Karpas-422 (cell line): ENCODE data around the gene XRCC4. TPM values are rescaled to one million over a fixed set of nuclear protein-coding genes. Genes with fewer than 3 reads are reported as not detected.

Experiments
- DNase-seq: peaks from one replicate; pipeline ENCODE4 v3.0.0-alpha.2; 2015
- H2AFZ ChIP-seq: fragments of 200-600 bp; sonication (generic); 2 replicates; pipeline ENCODE4 v1.6.1; 2014; ENCODE audit warnings: antibody characterized with exemption, low read length, mixed read lengths
- H3K27ac ChIP-seq: fragments of 200-600 bp; sonication (generic); 2 replicates; pipeline ENCODE4 v1.5.1; 2014; ENCODE audit warnings: mild to moderate bottlenecking, low read length, moderate library complexity
- H3K27me3 ChIP-seq: fragments of 200-600 bp; sonication (generic); 2 replicates; pipeline ENCODE4 v1.6.1; 2014; ENCODE audit warnings: low read length, mixed read lengths
- H3K36me3 ChIP-seq: fragments of 200-600 bp; sonication (generic); 2 replicates; pipeline ENCODE4 v1.6.1; 2014; ENCODE audit warnings: low read length, mixed read lengths; ENCODE audit not compliant: insufficient read depth
- H3K4me1 ChIP-seq: fragments of 200-600 bp; sonication (generic); 2 replicates; pipeline ENCODE4 v1.6.1; 2014; ENCODE audit warnings: mild to moderate bottlenecking, low read length, mixed read lengths
- H3K4me2 ChIP-seq: fragments of 200-600 bp; sonication (generic); 2 replicates; pipeline ENCODE4 v1.6.1; 2014; ENCODE audit warnings: low read length, low read depth, mild to moderate bottlenecking; ENCODE audit not compliant: poor library complexity, severe bottlenecking
- H3K4me3 ChIP-seq: fragments of 200-600 bp; sonication (generic); 2 replicates; pipeline ENCODE4 v1.5.1; 2014; ENCODE audit warnings: mild to moderate bottlenecking, antibody characterized with exemption, low read length, mixed read lengths
- H3K79me2 ChIP-seq: fragments of 200-600 bp; sonication (generic); 2 replicates; pipeline ENCODE4 v1.6.1; 2014; ENCODE audit warnings: mild to moderate bottlenecking, low read length, mixed read lengths
- H3K9ac ChIP-seq: fragments of 200-600 bp; sonication (generic); 2 replicates; pipeline ENCODE4 v1.6.0; 2014; ENCODE audit warnings: low read length
- H3K9me2 ChIP-seq: fragments of 200-600 bp; sonication (generic), shearing (Covaris generic); replicated peaks from 2 replicates; pipeline ENCODE4 v1.6.0; 2014; ENCODE audit warnings: mild to moderate bottlenecking, low read length, moderate library complexity; ENCODE audit not compliant: insufficient read depth
- H3K9me3 ChIP-seq: fragments of 300-700, 200-600 bp; sonication (generic); 2 replicates; pipeline ENCODE4 v1.6.1; 2014; ENCODE audit warnings: low read length, mixed read lengths
- H4K20me1 ChIP-seq: fragments of 200-600 bp; sonication (generic); 2 replicates; pipeline ENCODE4 v1.6.1; 2014; ENCODE audit warnings: mild to moderate bottlenecking, antibody characterized with exemption, low read length, low read depth; ENCODE audit not compliant: insufficient read depth
- total RNA-seq: library from RNA; depleted of rRNA; stranded (reverse); fragments of >200 nt; shearing (Covaris generic); gene quantifications from 2 replicates; pipeline ENCODE4 v1.2.3, GENCODE V29; 2014; ENCODE audit warnings: low replicate concordance

The XRCC4 gene
- total RNA-seq, 1 experiment from 2014 or later = 22.2 TPM

- H3K4me2 ChIP-seq = no peak overlapping the region
- no peaks in the 10 kb centered on the region for H3K79me2 ChIP-seq
- no peak overlapping the region for H3K4me3 ChIP-seq
- no peak overlapping the region for H3K27ac ChIP-seq
- H3K27me3 ChIP-seq = no peaks in the 10 kb centered on the region
- no peaks in the 10 kb centered on the region for H3K9me3 ChIP-seq
- DNase-seq = no peak
- no peak overlapping the region for H2AFZ ChIP-seq
- H3K9ac ChIP-seq = no peak overlapping the region
- H4K20me1 ChIP-seq = no peaks in the 10 kb centered on the region
- H3K4me1 ChIP-seq = peaks cover 10% of the 10 kb centered on the region
- no peaks in the 10 kb centered on the region for H3K9me2 ChIP-seq
- H3K36me3 ChIP-seq = no peaks in the 10 kb centered on the region
These were observed 100.5 kb downstream of the XRCC4 start for GRCh38 chr5:83177803-83178202.

- Histone ChIP-seq H3K9me2 (no peaks in the 10 kb centered on the region), H3K9me3 (no peaks in the 10 kb centered on the region), H3K4me1 (peaks cover 10% of the 10 kb centered on the region), H3K36me3 (no peaks in the 10 kb centered on the region), H3K9ac (no peak overlapping the region), H4K20me1 (no peaks in the 10 kb centered on the region), H3K27ac (no peak overlapping the region), H3K79me2 (no peaks in the 10 kb centered on the region), H3K4me2 (no peak overlapping the region), H3K4me3 (no peak overlapping the region), H2AFZ (no peak overlapping the region), H3K27me3 (no peaks in the 10 kb centered on the region)
- no peak for DNase-seq
These were observed 102.6 kb downstream of the XRCC4 start for GRCh38 chr5:83179966-83180365.

GRCh38 chr5:83184534-83184933, 107.2 kb downstream of the XRCC4 start:
- Histone ChIP-seq H3K9me3 (no peaks in the 10 kb centered on the region), H3K79me2 (no peaks in the 10 kb centered on the region), H3K9ac (no peak overlapping the region), H2AFZ (no peak overlapping the region), H3K36me3 (no peaks in the 10 kb centered on the region), H3K27me3 (no peaks in the 10 kb centered on the region), H4K20me1 (no peaks in the 10 kb centered on the region), H3K4me2 (no peak overlapping the region), H3K4me1 (no peaks in the 10 kb centered on the region), H3K9me2 (no peaks in the 10 kb centered on the region), H3K4me3 (no peak overlapping the region), H3K27ac (no peak overlapping the region)
- no peak for DNase-seq

GRCh38 chr5:83192947-83193346, 115.6 kb downstream of the XRCC4 start:
- Histone ChIP-seq H3K4me2 (no peak overlapping the region), H4K20me1 (no peaks in the 10 kb centered on the region), H3K79me2 (no peaks in the 10 kb centered on the region), H3K36me3 (no peaks in the 10 kb centered on the region), H3K27ac (no peak overlapping the region), H3K27me3 (no peaks in the 10 kb centered on the region), H3K9me2 (no peaks in the 10 kb centered on the region), H3K4me3 (no peak overlapping the region), H3K9ac (no peak overlapping the region), H2AFZ (no peak overlapping the region), H3K4me1 (no peaks in the 10 kb centered on the region), H3K9me3 (no peaks in the 10 kb centered on the region)
- DNase-seq = no peak

GRCh38 chr5:83197326-83197967, 120.1 kb downstream of the XRCC4 start:
- no peak overlapping the region for H2AFZ ChIP-seq
- no peak overlapping the region for H3K4me3 ChIP-seq
- H3K4me2 ChIP-seq = no peak overlapping the region
- DNase-seq = no peak
- no peak overlapping the region for H3K9ac ChIP-seq
- H3K4me1 ChIP-seq = no peaks in the 10 kb centered on the region
- no peaks in the 10 kb centered on the region for H3K27me3 ChIP-seq
- no peaks in the 10 kb centered on the region for H4K20me1 ChIP-seq
- no peaks in the 10 kb centered on the region for H3K9me2 ChIP-seq
- no peaks in the 10 kb centered on the region for H3K36me3 ChIP-seq
- 0 out of 2 replicates have a peak, but pooled peaks cover 3% of the 10 kb centered on the region for H3K79me2 ChIP-seq
- no peak overlapping the region for H3K27ac ChIP-seq
- no peaks in the 10 kb centered on the region for H3K9me3 ChIP-seq

- Histone ChIP-seq H3K4me2 (no peak overlapping the region), H4K20me1 (no peaks in the 10 kb centered on the region)
These were observed 121.8 kb downstream of the XRCC4 start for GRCh38 chr5:83199126-83199525.

GRCh38 chr5:83204651-83205050, 127.3 kb downstream of the XRCC4 start:
- H3K4me1 ChIP-seq = no peaks in the 10 kb centered on the region
- H3K9me2 ChIP-seq = no peaks in the 10 kb centered on the region
- peaks cover 3% of the 10 kb centered on the region; the same call in 1 of the 2 replicates for H3K36me3 ChIP-seq
- no peak overlapping the region for H2AFZ ChIP-seq
- H3K4me2 ChIP-seq = no peak overlapping the region
- no peak for DNase-seq
- 0 out of 2 replicates have a peak, but pooled peaks cover 3% of the 10 kb centered on the region for H3K79me2 ChIP-seq
- no peaks in the 10 kb centered on the region for H3K9me3 ChIP-seq
- no peaks in the 10 kb centered on the region for H4K20me1 ChIP-seq
- no peak overlapping the region for H3K27ac ChIP-seq
- no peak overlapping the region for H3K4me3 ChIP-seq
- H3K9ac ChIP-seq = no peak overlapping the region
- no peaks in the 10 kb centered on the region for H3K27me3 ChIP-seq

More at GRCh38 chr5:83199126-83199525, 121.8 kb downstream of the XRCC4 start:
- H3K36me3 ChIP-seq = no peaks in the 10 kb centered on the region
- no peaks in the 10 kb centered on the region for H3K4me1 ChIP-seq
- no peak overlapping the region for H3K4me3 ChIP-seq
- no peak overlapping the region for H3K27ac ChIP-seq
- H3K9me2 ChIP-seq = no peaks in the 10 kb centered on the region
- no peaks in the 10 kb centered on the region for H3K9me3 ChIP-seq
- no peak for DNase-seq
- 0 out of 2 replicates have a peak, but pooled peaks cover 3% of the 10 kb centered on the region for H3K79me2 ChIP-seq
- no peak overlapping the region for H3K9ac ChIP-seq
- H3K27me3 ChIP-seq = no peaks in the 10 kb centered on the region
- H2AFZ ChIP-seq = no peak overlapping the region

- Histone ChIP-seq H3K4me3 (no peak overlapping the region), H3K9me2 (no peaks in the 10 kb centered on the region), H4K20me1 (no peaks in the 10 kb centered on the region), H2AFZ (no peak overlapping the region), H3K27me3 (no peaks in the 10 kb centered on the region), H3K27ac (no peak overlapping the region), H3K4me1 (no peaks in the 10 kb centered on the region), H3K4me2 (no peak overlapping the region), H3K9me3 (no peaks in the 10 kb centered on the region), H3K79me2 (no peaks in the 10 kb centered on the region), H3K9ac (no peak overlapping the region), H3K36me3 (peaks cover 5% of the 10 kb centered on the region; the same call in 1 of the 2 replicates)
- DNase-seq = no peak
These were observed 132.6 kb downstream of the XRCC4 start for GRCh38 chr5:83209963-83210362.
